ENCODE data around the gene C13orf42.

C13orf42 gene

DNA sequence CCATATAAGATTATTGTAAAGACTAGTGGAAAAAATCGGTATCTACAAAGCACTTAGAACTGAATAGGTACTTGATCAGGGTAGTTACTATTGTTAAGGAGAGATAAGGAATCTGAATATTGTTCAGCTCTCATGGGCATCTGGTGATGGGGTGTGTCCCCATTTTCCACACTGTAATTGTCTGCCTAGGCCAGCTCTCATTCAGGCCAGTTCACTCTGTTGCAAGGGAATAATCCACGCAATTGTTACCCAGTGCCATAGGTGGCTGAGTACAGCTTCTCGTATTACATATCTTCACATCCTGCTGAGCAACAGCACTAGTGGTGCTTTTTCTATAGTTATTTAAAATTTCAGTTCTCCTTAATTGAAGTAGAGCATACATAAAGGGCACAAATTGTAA is 45.6 kb upstream of the C13orf42 start:
- no peak for TF ChIP-seq EZH2phosphoT487 (IDR thresholded peaks at IDR 0.05; ENCODE audit: borderline replicate concordance)
- TF ChIP-seq, protein P1, sequence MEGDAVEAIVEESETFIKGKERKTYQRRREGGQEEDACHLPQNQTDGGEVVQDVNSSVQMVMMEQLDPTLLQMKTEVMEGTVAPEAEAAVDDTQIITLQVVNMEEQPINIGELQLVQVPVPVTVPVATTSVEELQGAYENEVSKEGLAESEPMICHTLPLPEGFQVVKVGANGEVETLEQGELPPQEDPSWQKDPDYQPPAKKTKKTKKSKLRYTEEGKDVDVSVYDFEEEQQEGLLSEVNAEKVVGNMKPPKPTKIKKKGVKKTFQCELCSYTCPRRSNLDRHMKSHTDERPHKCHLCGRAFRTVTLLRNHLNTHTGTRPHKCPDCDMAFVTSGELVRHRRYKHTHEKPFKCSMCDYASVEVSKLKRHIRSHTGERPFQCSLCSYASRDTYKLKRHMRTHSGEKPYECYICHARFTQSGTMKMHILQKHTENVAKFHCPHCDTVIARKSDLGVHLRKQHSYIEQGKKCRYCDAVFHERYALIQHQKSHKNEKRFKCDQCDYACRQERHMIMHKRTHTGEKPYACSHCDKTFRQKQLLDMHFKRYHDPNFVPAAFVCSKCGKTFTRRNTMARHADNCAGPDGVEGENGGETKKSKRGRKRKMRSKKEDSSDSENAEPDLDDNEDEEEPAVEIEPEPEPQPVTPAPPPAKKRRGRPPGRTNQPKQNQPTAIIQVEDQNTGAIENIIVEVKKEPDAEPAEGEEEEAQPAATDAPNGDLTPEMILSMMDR (conservative IDR thresholded peaks at IDR 0.05; ENCODE audit: low read length): no peak
- no peak overlapping the region for H2AFZ ChIP-seq (ENCODE audit: low read length)
- H3K4me1 ChIP-seq (ENCODE audit: insufficient read depth, low read length, poor library complexity, severe bottlenecking): no peaks in the 10 kb centered on the region
- no peaks in the 10 kb centered on the region for H3K9me3 ChIP-seq (ENCODE audit: insufficient read depth, low read depth, low read length)
- H3K9ac ChIP-seq (ENCODE audit: low read depth, low read length, poor library complexity, severe bottlenecking): no peak overlapping the region
- no peaks in the 10 kb centered on the region for H3K9me2 ChIP-seq (replicated peaks; ENCODE audit: low read depth, low read length)
- H3K36me3 ChIP-seq (ENCODE audit: insufficient read depth, low read length): no peaks in the 10 kb centered on the region
- no peaks in the 10 kb centered on the region for H4K20me1 ChIP-seq (ENCODE audit: insufficient read depth, low read length, poor library complexity, severe bottlenecking)
- H3K27me3 ChIP-seq (ENCODE audit: insufficient read depth, low read length, poor library complexity, severe bottlenecking): no peaks in the 10 kb centered on the region
- no peak overlapping the region for H3K4me2 ChIP-seq (ENCODE audit: low read depth, low read length, poor library complexity, severe bottlenecking)
- H3K79me2 ChIP-seq (ENCODE audit: insufficient read depth, low read length): no peaks in the 10 kb centered on the region
- H3F3A ChIP-seq (ENCODE audit: low read depth): no peaks in the 10 kb centered on the region
- H3K4me3 ChIP-seq (ENCODE audit: low read length, poor library complexity, severe bottlenecking): no peak overlapping the region

DNA sequence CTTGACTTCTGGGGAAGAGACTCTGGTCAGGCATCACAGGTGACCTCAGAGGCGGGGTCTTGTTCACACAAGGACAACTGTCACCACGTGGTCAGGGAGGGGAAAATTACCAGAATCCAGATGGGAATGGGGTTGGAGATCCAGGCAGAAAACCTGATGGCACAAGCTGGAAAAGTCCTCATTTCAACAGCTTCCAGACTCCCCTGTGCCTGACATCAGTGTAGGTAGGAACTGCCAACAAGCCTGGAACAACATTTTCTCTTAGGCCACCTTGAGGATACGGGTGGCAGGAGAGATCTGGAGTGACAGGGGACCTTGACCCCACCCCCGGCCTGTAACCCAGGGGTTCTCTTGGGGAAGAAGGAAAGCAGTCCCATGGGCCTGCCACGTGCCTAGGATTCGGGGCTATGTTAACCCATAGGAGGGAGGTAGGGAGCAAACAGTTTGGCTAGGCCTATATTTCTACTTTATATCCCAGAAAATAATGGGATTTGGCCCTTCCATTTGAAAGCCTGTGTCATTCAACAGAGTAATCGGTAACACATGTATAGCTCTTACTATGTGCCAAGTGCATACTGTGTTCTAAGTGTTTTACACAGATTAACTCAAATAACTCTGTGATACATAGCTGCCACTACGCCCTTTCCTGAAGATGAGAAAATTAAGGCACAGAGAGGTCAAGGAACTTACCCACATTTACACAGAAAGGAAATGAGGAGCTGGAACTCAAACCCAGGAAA is 44.9 kb upstream of the C13orf42 start:
- Histone ChIP-seq H3K9me2 (replicated peaks; ENCODE audit: low read depth, low read length) (no peaks in the 10 kb centered on the region), H3F3A (ENCODE audit: low read depth) (no peaks in the 10 kb centered on the region), H2AFZ (ENCODE audit: low read length) (no peak overlapping the region), H3K9me3 (ENCODE audit: insufficient read depth, low read depth, low read length) (no peaks in the 10 kb centered on the region), H3K27me3 (ENCODE audit: insufficient read depth, low read length, poor library complexity, severe bottlenecking) (no peaks in the 10 kb centered on the region), H3K4me1 (ENCODE audit: insufficient read depth, low read length, poor library complexity, severe bottlenecking) (no peaks in the 10 kb centered on the region), H3K36me3 (ENCODE audit: insufficient read depth, low read length) (no peaks in the 10 kb centered on the region), H3K79me2 (ENCODE audit: insufficient read depth, low read length) (no peaks in the 10 kb centered on the region), H3K9ac (ENCODE audit: low read depth, low read length, poor library complexity, severe bottlenecking) (no peak overlapping the region), H3K4me3 (ENCODE audit: low read length, poor library complexity, severe bottlenecking) (no peak overlapping the region), H3K4me2 (ENCODE audit: low read depth, low read length, poor library complexity, severe bottlenecking) (no peak overlapping the region), H4K20me1 (ENCODE audit: insufficient read depth, low read length, poor library complexity, severe bottlenecking) (no peaks in the 10 kb centered on the region)
- TF ChIP-seq, protein P1 (conservative IDR thresholded peaks at IDR 0.05; ENCODE audit: low read length): no peak
- no peak for TF ChIP-seq EZH2phosphoT487 (IDR thresholded peaks at IDR 0.05; ENCODE audit: borderline replicate concordance)

DNA sequence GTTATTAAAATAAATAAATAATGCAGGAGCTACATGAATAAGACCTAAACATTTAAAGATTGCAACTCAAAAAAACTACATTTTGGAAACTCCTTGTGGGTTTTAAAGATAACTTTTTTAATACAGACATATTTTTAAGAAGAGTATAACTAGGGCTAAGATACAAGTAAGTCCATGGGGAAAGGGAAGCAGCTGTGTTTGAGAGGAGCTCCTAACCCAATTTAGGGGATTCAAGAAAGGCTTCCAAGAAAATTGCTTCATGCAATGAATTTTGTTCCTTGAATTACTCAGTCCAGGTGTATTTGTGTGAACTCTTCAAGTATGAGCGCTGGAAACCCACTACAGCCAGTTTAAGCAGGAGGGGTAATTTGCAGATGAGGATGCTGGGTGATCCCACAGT is 44.1 kb upstream of the C13orf42 start:
- no peak overlapping the region for H2AFZ ChIP-seq (ENCODE audit: low read length)
- H3K9ac ChIP-seq (ENCODE audit: low read depth, low read length, poor library complexity, severe bottlenecking): no peak overlapping the region
- H3K36me3 ChIP-seq (ENCODE audit: insufficient read depth, low read length): no peaks in the 10 kb centered on the region
- no peaks in the 10 kb centered on the region for H3K9me3 ChIP-seq (ENCODE audit: insufficient read depth, low read depth, low read length)
- H3K9me2 ChIP-seq (replicated peaks; ENCODE audit: low read depth, low read length): no peaks in the 10 kb centered on the region
- no peaks in the 10 kb centered on the region for H3K27me3 ChIP-seq (ENCODE audit: insufficient read depth, low read length, poor library complexity, severe bottlenecking)
- no peaks in the 10 kb centered on the region for H4K20me1 ChIP-seq (ENCODE audit: insufficient read depth, low read length, poor library complexity, severe bottlenecking)
- TF ChIP-seq, protein P1 (conservative IDR thresholded peaks at IDR 0.05; ENCODE audit: low read length): no peak
- no peak for TF ChIP-seq EZH2phosphoT487 (IDR thresholded peaks at IDR 0.05; ENCODE audit: borderline replicate concordance)
- H3K4me2 ChIP-seq (ENCODE audit: low read depth, low read length, poor library complexity, severe bottlenecking): no peak overlapping the region
- H3K79me2 ChIP-seq (ENCODE audit: insufficient read depth, low read length): no peaks in the 10 kb centered on the region
- no peaks in the 10 kb centered on the region for H3F3A ChIP-seq (ENCODE audit: low read depth)
- no peaks in the 10 kb centered on the region for H3K4me1 ChIP-seq (ENCODE audit: insufficient read depth, low read length, poor library complexity, severe bottlenecking)
- no peak overlapping the region for H3K4me3 ChIP-seq (ENCODE audit: low read length, poor library complexity, severe bottlenecking)
